Osteoblast (primary cell): Measurements from ENCODE around the gene MSL3B.

Source experiments
- DNase-seq: peaks from one replicate; pipeline ENCODE4 v3.0.0; 2011; ENCODE audit warnings: low spot score, mixed read lengths; ENCODE audit not compliant: insufficient read length; ENCODE audit errors: missing footprints
- H2AFZ ChIP-seq: 2 replicates; pipeline ENCODE4 v1.6.0; 2011; ENCODE audit warnings: mild to moderate bottlenecking, low read length
- H3K27ac ChIP-seq: 2 replicates; pipeline ENCODE4 v1.5.1; 2011; ENCODE audit warnings: mild to moderate bottlenecking, low read depth, low read length, moderate library complexity
- H3K27me3 ChIP-seq: 2 replicates; pipeline ENCODE4 v1.6.0; 2012; ENCODE audit warnings: mild to moderate bottlenecking, control low read depth, inconsistent platforms, low read length, moderate library complexity; ENCODE audit not compliant: insufficient read depth
- H3K36me3 ChIP-seq: 2 replicates; pipeline ENCODE4 v1.5.1; 2011; ENCODE audit warnings: mild to moderate bottlenecking, low read length, control low read depth, moderate library complexity; ENCODE audit not compliant: insufficient read depth
- H3K4me1 ChIP-seq: 2 replicates; pipeline ENCODE4 v1.5.1; 2011; ENCODE audit warnings: mild to moderate bottlenecking, low read length, control low read depth, moderate library complexity; ENCODE audit not compliant: insufficient read depth
- H3K4me2 ChIP-seq: 2 replicates; pipeline ENCODE4 v1.6.0; 2011; ENCODE audit warnings: mild to moderate bottlenecking, low read length; ENCODE audit not compliant: insufficient read depth
- H3K4me3 ChIP-seq: fragments of 200-600 bp; sonication (generic); 3 replicates; pipeline ENCODE4 v1.5.1; 2012; ENCODE audit warnings: mild to moderate bottlenecking, low read length, inconsistent platforms; ENCODE audit not compliant: insufficient read depth
- H3K79me2 ChIP-seq: 2 replicates; pipeline ENCODE4 v1.6.0; 2012; ENCODE audit warnings: mild to moderate bottlenecking, low read length, control low read depth, inconsistent platforms; ENCODE audit not compliant: insufficient read depth
- H3K9me3 ChIP-seq: 2 replicates; pipeline ENCODE4 v1.5.1; 2011; ENCODE audit warnings: low read depth, low read length, control low read depth
- H4K20me1 ChIP-seq: 2 replicates; pipeline ENCODE4 v1.6.0; 2012; ENCODE audit warnings: mild to moderate bottlenecking, low read length, control low read depth; ENCODE audit not compliant: insufficient read depth
- CTCF ChIP-seq: IDR thresholded peaks from 2 replicates; pipeline ENCODE4 v1.5.1; 2011; ENCODE audit warnings: mild to moderate bottlenecking, low read depth, low read length, moderate library complexity; ENCODE audit errors: extremely low read depth

Gene MSL3B

GRCh38 chr2:233857511-233858141 lies 10.6 kb downstream of the MSL3B start:
- Histone ChIP-seq H3K27me3 (no peaks in the 10 kb centered on the region), H3K4me3 (no peak overlapping the region), H3K36me3 (no peaks in the 10 kb centered on the region), H3K4me1 (peaks cover 17% of the 10 kb centered on the region), H3K4me2 (no peak overlapping the region), H3K79me2 (peaks cover 16% of the 10 kb centered on the region), H4K20me1 (no peaks in the 10 kb centered on the region), H3K9me3 (no peaks in the 10 kb centered on the region), H2AFZ (peak overlapping the region; percentile 54), H3K27ac (no peak overlapping the region)
- peak; percentile 87 for TF ChIP-seq CTCF
- peak; percentile 47 for DNase-seq

GRCh38 chr2:233856184-233856583 lies 12.0 kb downstream of the MSL3B start:
- Histone ChIP-seq H4K20me1 (no peaks in the 10 kb centered on the region), H3K4me3 (no peak overlapping the region), H3K4me1 (peaks cover 28% of the 10 kb centered on the region), H3K27ac (no peak overlapping the region), H3K79me2 (peaks cover 30% of the 10 kb centered on the region), H3K4me2 (no peak overlapping the region), H2AFZ (no peak overlapping the region), H3K36me3 (peaks cover 6% of the 10 kb centered on the region), H3K27me3 (no peaks in the 10 kb centered on the region), H3K9me3 (no peaks in the 10 kb centered on the region)
- TF ChIP-seq CTCF = no peak
- DNase-seq = no peak

- peak overlapping the region; percentile 93 for H2AFZ ChIP-seq
- H3K36me3 ChIP-seq = peaks cover 14% of the 10 kb centered on the region
- peak overlapping the region; percentile 92 for H3K4me3 ChIP-seq
- no peaks in the 10 kb centered on the region for H4K20me1 ChIP-seq
- H3K27ac ChIP-seq = peak overlapping the region; percentile 75
- H3K4me1 ChIP-seq = peaks cover 28% of the 10 kb centered on the region
- peak; percentile 4 for DNase-seq
- H3K9me3 ChIP-seq = no peaks in the 10 kb centered on the region
- no peaks in the 10 kb centered on the region for H3K27me3 ChIP-seq
- no peak for TF ChIP-seq CTCF
- peak overlapping the region; percentile 98 for H3K4me2 ChIP-seq
- H3K79me2 ChIP-seq = peaks cover 39% of the 10 kb centered on the region
Observed at GRCh38 chr2:233855345-233855744, 12.8 kb downstream of the MSL3B start.

- DNase-seq = peak; percentile 99
Observed at GRCh38 chr2:233854241-233854981, 13.8 kb downstream of the MSL3B start, which contains the start of gene HJURP. TSS of gene HJURP (minus strand) at chr2:233854535. CDS start at chr2:233854500, 35 bp downstream.

More at GRCh38 chr2:233854241-233854981, 13.8 kb downstream of the MSL3B start, which contains the start of gene HJURP:
- peak within 1 kb of the TSS; percentile 75 for H3K27ac ChIP-seq
- H3K9me3 ChIP-seq = no peaks in the 10 kb centered on the region
- peaks cover 24% of the 10 kb centered on the region for H3K36me3 ChIP-seq
- no peaks in the 10 kb centered on the region for H3K27me3 ChIP-seq
- TF ChIP-seq CTCF = no peak
- H2AFZ ChIP-seq = peak within 1 kb of the TSS; percentile 93
- H3K4me2 ChIP-seq = peak within 1 kb of the TSS; percentile 98
- peaks cover 28% of the 10 kb centered on the region for H3K4me1 ChIP-seq
- H3K4me3 ChIP-seq = peak within 1 kb of the TSS; percentile 92
- peaks cover 48% of the 10 kb centered on the region for H3K79me2 ChIP-seq
- no peaks in the 10 kb centered on the region for H4K20me1 ChIP-seq
